B cell (primary cell): Measurements from ENCODE around the gene KLK1. TPM values are rescaled to one million over a fixed set of nuclear protein-coding genes. Genes with fewer than 3 reads are reported as not detected.

ENCODE experiments used
- ATAC-seq: fragments of 200-7000 bp; cut with Tn5 transposase; one replicate; pipeline ENCODE4 v1.10.0; 2021; ENCODE audit warnings: low read depth, mild to moderate bottlenecking, moderate number of reproducible peaks, moderate library complexity
- CTCF ChIA-PET: fragments of 350-600 bp; sonication (Branson Sonifier 250); formaldehyde crosslinking; loops from one replicate; lab custom pipeline; 2021; ENCODE audit warnings: antibody characterized with exemption, inconsistent platforms; lab: Charles Lee
- POLR2A ChIA-PET: fragments of 350-600 bp; sonication (Branson Sonifier 250); formaldehyde crosslinking; loops from one replicate; lab custom pipeline; 2021; ENCODE audit warnings: antibody characterized with exemption; lab: Charles Lee
- DNase-seq: peaks from one replicate; pipeline ENCODE4 v3.0.0; 2013
- H2AFZ ChIP-seq: 2 replicates; pipeline ENCODE4 v1.6.1; 2012; ENCODE audit warnings: mild to moderate bottlenecking, low read depth, low read length; ENCODE audit not compliant: insufficient read depth, poor library complexity, severe bottlenecking
- H3K27ac ChIP-seq, 2 donors: 1 replicate in 1 of 2; 2 replicates in 1 of 2; pipeline ENCODE4 v1.5.1; 2012 to 2013; ENCODE audit warnings: low read length in 2 of 2, mild to moderate bottlenecking in 2 of 2, moderate library complexity in 1 of 2
- H3K27me3 ChIP-seq, 4 experiments: fragments of 200-600 bp in 1 of 4; sonication (generic) in 1 of 4; replicated peaks in 1 of 4; 1 replicate in 2 of 4; 2 replicates in 2 of 4; pipeline versions ENCODE4 v1.6.1 to v1.7.0; 2013 to 2016; ENCODE audit warnings: low read length in 3 of 4, mild to moderate bottlenecking in 2 of 4, mixed read lengths in 1 of 4, moderate library complexity in 1 of 4; ENCODE audit not compliant: insufficient read depth in 4 of 4, control insufficient read depth in 3 of 4; ENCODE audit errors: control extremely low read depth in 1 of 4
- H3K36me3 ChIP-seq, 2 experiments: replicated peaks in 1 of 2; 1 replicate in 1 of 2; 2 replicates in 1 of 2; pipeline versions ENCODE4 v1.6.1 to v1.7.1; 2013; ENCODE audit warnings: low read length in 1 of 2; ENCODE audit not compliant: insufficient read depth in 2 of 2, control insufficient read depth in 1 of 2; ENCODE audit errors: control extremely low read depth in 1 of 2, extremely low read depth in 1 of 2
- H3K4me1 ChIP-seq, 2 donors: fragments of 200-600 bp in 1 of 2; sonication (generic) in 1 of 2; 1 replicate in 1 of 2; 2 replicates in 1 of 2; pipeline versions ENCODE4 v1.5.1 to v1.6.1; 2013 to 2017; ENCODE audit warnings: low read length in 2 of 2; ENCODE audit not compliant: control insufficient read depth in 2 of 2, insufficient read depth in 2 of 2
- H3K4me2 ChIP-seq: replicated peaks from 2 replicates; pipeline ENCODE3; 2012; ENCODE audit warnings: mild to moderate bottlenecking, low read depth, low read length; ENCODE audit not compliant: poor library complexity, severe bottlenecking
- H3K4me3 ChIP-seq, 5 experiments: fragments of 200-600 bp in 1 of 5; sonication (generic) in 1 of 5; 1 replicate in 3 of 5; 2 replicates in 2 of 5; pipeline versions ENCODE4 v1.5.1 to v1.7.0; 2011 to 2016; ENCODE audit warnings: low read length in 4 of 5, mild to moderate bottlenecking in 4 of 5, low read depth in 2 of 5, control low read depth in 1 of 5, moderate library complexity in 1 of 5; ENCODE audit not compliant: insufficient read depth in 1 of 5; ENCODE audit errors: control extremely low read depth in 1 of 5, extremely low read depth in 1 of 5
- H3K79me2 ChIP-seq: fragments of 200-600 bp; sonication (generic); one replicate; pipeline ENCODE4 v1.6.0; 2016; ENCODE audit warnings: low read length; ENCODE audit not compliant: control insufficient read depth, insufficient read depth
- H3K9ac ChIP-seq: fragments of 200-600 bp; sonication (generic); 2 replicates; pipeline ENCODE4 v1.6.1; 2017; ENCODE audit warnings: mild to moderate bottlenecking, low read length, moderate library complexity
- H3K9me3 ChIP-seq, 3 donors: one replicate each; pipeline versions ENCODE4 v1.6.1 to v1.7.1; 2013; ENCODE audit warnings: low read length in 2 of 3; ENCODE audit not compliant: control insufficient read depth in 2 of 3, insufficient read depth in 1 of 3; ENCODE audit errors: control extremely low read depth in 1 of 3
- H4K20me1 ChIP-seq: 2 replicates; pipeline ENCODE4 v1.6.0; 2012; ENCODE audit warnings: mild to moderate bottlenecking, low read length; ENCODE audit not compliant: insufficient read depth, control insufficient read depth, poor library complexity, severe bottlenecking
- H3K27ac Mint-ChIP-seq: one replicate; pipeline ENCODE4 v1.8.0; 2021; ENCODE audit warnings: mixed read lengths
- H3K27me3 Mint-ChIP-seq: one replicate; pipeline ENCODE4 v1.8.0; 2021; ENCODE audit warnings: mixed read lengths
- H3K4me1 Mint-ChIP-seq: one replicate; pipeline ENCODE4 v1.8.0; 2021; ENCODE audit warnings: mixed read lengths
- H3K4me3 Mint-ChIP-seq: one replicate; pipeline ENCODE4 v1.8.0; 2021; ENCODE audit warnings: mixed read lengths
- H3K9me3 Mint-ChIP-seq: one replicate; pipeline ENCODE4 v1.8.0; 2022; ENCODE audit warnings: mixed read lengths; ENCODE audit not compliant: insufficient read depth
- EZH2 ChIP-seq: IDR thresholded peaks from 2 replicates; pipeline ENCODE4 v1.6.1; 2012; ENCODE audit warnings: borderline replicate concordance, low read depth, mild to moderate bottlenecking, moderate library complexity, low read length; ENCODE audit not compliant: insufficient read depth, poor library complexity, severe bottlenecking
- WGBS: methylation state at CpG from one replicate; pipeline ENCODE4 v1.1.5; 2013; ENCODE audit warnings: missing lambda C conversion rate; ENCODE audit not compliant: insufficient coverage; 5-methylcytosine and 5-hydroxymethylcytosine counted together
- intact Hi-C: fragments of 100-400 bp; cut with micrococcal nuclease; formaldehyde crosslinking; loops from one replicate; pipeline ENCODE4 v1.10.0; 2022
- polyA plus RNA-seq: library from polyadenylated mRNA; depleted of rRNA; stranded (reverse); fragments of >200 nt; gene quantifications from 2 replicates; pipeline ENCODE4 v1.2.3, GENCODE V29; 2012
- total RNA-seq, 2 donors: library from RNA; stranded (reverse); fragments of 120-200 nt in 1 of 2; gene quantifications; 1 replicate in 1 of 2; 2 replicates in 1 of 2; pipeline versions ENCODE4 v1.2.3 to v1.2.4, GENCODE V29; 2013 to 2022
- TF ChIP-seq, protein P1 (sequence below): fragments of 200-600 bp; IDR thresholded peaks from one replicate; pipeline ENCODE4 v1.8.0; 2022; ENCODE audit warnings: antibody characterized with exemption, mild to moderate bottlenecking

The KLK1 gene
- total and polyA plus RNA-seq, 2 donors (not counting 1 experiment from before 2014, with no cell fraction given): 9.5 to 15.2 TPM

DNA sequence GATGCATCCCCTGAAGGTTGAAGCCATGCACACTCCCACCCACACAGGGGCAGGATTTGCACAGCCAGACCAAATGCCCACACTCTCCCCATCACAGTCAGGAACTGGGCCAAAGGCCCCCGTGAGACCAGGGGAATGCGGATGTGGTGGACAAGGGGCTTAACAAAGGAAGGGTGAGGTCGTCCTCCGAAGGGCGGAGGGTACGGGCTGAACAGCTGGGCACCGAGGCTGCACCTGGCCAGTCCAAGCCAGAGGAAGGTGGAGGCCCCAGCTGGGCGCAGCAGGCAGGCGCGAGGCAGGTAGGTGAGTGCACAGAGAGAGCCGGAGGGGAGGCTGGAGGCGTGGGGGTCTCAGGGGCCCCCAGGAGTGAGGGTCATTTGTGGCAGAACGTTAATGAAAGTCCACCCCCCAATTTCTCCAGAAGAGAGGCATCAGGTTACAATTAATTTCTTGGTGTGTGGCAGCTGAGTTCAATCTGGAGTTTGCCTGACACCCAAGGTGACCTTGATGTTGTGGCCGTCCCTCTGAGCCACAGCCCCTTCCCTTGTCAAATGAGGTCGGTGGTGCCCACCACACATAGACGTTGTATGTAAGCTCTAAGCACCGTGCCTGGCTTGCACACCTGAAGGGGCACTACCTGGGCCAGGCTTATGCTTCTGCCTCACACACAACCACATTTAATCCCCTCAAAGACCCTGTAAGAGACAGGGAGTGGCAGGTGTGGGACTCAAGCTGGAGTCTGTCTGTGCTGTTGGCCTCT lies 6.9 kb upstream of the KLK1 start:
- Mint-ChIP-seq H3K9me3 (no peaks in the 10 kb centered on the region), H3K27ac (no peak overlapping the region), H3K27me3 (peaks cover 50% of the 10 kb centered on the region), H3K4me3 (no peak overlapping the region), H3K4me1 (peaks cover 5% of the 10 kb centered on the region)
- Histone ChIP-seq H3K79me2 (no peaks in the 10 kb centered on the region), H3K4me2 (no peak overlapping the region), H3K4me1 (peaks cover 5 to 6% of the 10 kb centered on the region in 2 donors), H3K27ac (no peak overlapping the region), H3K36me3 (no peaks in the 10 kb centered on the region), H3K27me3 (peaks cover 0 to 30% (median 0%) of the 10 kb centered on the region in 4 experiments), H4K20me1 (no peaks in the 10 kb centered on the region), H3K4me3 (no peak overlapping the region), H3K9me3 (peaks cover 0 to 2% (median 0%) of the 10 kb centered on the region in 3 donors), H3K9ac (no peak overlapping the region), H2AFZ (no peak overlapping the region)
- intact Hi-C loops: no loop called here
- DNase-seq (no peak), ATAC-seq (no peak)
- TF ChIP-seq, protein P1, sequence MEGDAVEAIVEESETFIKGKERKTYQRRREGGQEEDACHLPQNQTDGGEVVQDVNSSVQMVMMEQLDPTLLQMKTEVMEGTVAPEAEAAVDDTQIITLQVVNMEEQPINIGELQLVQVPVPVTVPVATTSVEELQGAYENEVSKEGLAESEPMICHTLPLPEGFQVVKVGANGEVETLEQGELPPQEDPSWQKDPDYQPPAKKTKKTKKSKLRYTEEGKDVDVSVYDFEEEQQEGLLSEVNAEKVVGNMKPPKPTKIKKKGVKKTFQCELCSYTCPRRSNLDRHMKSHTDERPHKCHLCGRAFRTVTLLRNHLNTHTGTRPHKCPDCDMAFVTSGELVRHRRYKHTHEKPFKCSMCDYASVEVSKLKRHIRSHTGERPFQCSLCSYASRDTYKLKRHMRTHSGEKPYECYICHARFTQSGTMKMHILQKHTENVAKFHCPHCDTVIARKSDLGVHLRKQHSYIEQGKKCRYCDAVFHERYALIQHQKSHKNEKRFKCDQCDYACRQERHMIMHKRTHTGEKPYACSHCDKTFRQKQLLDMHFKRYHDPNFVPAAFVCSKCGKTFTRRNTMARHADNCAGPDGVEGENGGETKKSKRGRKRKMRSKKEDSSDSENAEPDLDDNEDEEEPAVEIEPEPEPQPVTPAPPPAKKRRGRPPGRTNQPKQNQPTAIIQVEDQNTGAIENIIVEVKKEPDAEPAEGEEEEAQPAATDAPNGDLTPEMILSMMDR: no peak
- no peak for TF ChIP-seq EZH2
- ChIA-PET POLR2A (no interaction called here), CTCF (no interaction called here)
- whole genome bisulfite sequencing: 49% methylated on average over 15 of the region's 17 CpGs

DNA sequence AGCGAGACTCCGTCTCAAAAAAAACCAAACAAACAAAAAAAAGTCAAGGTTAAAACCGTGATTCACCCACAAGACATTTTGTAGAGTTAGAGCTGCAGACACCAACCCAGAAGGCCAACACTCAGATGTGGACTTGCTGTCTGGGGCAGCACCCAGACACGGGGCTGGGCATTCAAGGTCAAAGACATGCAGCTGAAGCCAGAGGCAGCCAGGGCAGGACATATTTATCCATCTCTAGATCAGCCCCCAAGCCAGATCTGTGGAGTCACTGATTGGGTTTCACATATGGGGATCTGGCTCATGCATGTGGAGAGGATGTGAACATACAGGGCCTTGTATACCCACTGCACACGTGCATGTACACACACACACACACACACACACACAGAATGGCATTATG lies 6.2 kb upstream of the KLK1 start:
- intact Hi-C loops: no loop called here
- Histone ChIP-seq H3K4me3 (no peak overlapping the region), H3K9ac (no peak overlapping the region), H3K9me3 (peaks cover 0 to 2% (median 0%) of the 10 kb centered on the region in 3 donors), H3K27me3 (peaks cover 0 to 24% (median 0%) of the 10 kb centered on the region in 4 experiments), H3K27ac (no peak overlapping the region), H3K36me3 (no peaks in the 10 kb centered on the region), H4K20me1 (no peaks in the 10 kb centered on the region), H3K4me1 (no peaks in the 10 kb centered on the region), H2AFZ (no peak overlapping the region), H3K79me2 (no peaks in the 10 kb centered on the region), H3K4me2 (no peak overlapping the region)
- DNase-seq: no peak
- ATAC-seq: no peak
- ChIA-PET POLR2A (no interaction called here), CTCF (no interaction called here)
- TF ChIP-seq, protein P1: no peak
- TF ChIP-seq EZH2: no peak
- Mint-ChIP-seq H3K27me3 (peaks cover 50% of the 10 kb centered on the region), H3K4me1 (no peaks in the 10 kb centered on the region), H3K27ac (no peak overlapping the region), H3K4me3 (no peak overlapping the region), H3K9me3 (no peaks in the 10 kb centered on the region)
- WGBS: 64% methylated on average over 4 of the region's 5 CpGs
